LNCAP (cell line): Measurements from ENCODE around the gene ARRDC1.

Source experiments
- TF ChIP-seq, protein P1 (sequence below): fragments of 450-650 bp; IDR thresholded peaks from 2 replicates; pipeline ENCODE4 v1.5.1; 2017; ENCODE audit warnings: mild to moderate bottlenecking

ARRDC1 gene

DNA sequence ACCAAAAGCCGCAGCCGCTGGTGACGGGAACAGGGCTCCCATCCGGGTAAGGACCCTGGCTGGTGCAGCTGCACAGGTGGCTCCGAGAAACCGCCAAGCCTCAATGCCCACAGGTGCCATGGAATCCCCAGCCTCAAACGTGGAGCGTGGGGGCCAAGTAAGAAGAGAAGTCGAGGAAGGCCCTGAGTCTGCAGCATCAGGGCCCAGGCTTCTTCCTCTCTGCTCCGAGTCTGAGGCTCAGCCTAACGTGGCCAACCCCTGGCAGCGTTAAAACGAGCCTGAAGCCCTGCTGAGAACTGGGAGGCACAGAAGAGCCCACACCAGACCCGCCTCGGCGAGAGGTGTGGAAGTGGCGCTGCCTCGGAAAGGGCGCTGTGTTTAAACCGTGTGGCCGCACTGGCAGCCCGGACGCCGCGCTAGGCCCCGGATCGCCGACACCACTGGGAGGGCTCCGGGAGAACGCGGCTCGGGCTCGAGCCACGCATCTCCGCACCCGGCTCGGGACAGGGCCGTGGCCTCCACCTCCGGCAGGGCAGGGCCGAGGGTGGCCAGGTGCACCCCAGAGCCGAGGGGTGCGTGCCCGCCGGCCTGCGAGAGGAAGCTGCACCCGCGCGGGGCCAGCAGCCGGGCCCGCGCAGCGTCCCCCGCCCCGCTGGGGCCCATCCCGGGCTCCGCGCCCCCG lies 15.9 kb upstream of the ARRDC1 start:
- TF ChIP-seq, protein P1, sequence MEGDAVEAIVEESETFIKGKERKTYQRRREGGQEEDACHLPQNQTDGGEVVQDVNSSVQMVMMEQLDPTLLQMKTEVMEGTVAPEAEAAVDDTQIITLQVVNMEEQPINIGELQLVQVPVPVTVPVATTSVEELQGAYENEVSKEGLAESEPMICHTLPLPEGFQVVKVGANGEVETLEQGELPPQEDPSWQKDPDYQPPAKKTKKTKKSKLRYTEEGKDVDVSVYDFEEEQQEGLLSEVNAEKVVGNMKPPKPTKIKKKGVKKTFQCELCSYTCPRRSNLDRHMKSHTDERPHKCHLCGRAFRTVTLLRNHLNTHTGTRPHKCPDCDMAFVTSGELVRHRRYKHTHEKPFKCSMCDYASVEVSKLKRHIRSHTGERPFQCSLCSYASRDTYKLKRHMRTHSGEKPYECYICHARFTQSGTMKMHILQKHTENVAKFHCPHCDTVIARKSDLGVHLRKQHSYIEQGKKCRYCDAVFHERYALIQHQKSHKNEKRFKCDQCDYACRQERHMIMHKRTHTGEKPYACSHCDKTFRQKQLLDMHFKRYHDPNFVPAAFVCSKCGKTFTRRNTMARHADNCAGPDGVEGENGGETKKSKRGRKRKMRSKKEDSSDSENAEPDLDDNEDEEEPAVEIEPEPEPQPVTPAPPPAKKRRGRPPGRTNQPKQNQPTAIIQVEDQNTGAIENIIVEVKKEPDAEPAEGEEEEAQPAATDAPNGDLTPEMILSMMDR: no peak

DNA sequence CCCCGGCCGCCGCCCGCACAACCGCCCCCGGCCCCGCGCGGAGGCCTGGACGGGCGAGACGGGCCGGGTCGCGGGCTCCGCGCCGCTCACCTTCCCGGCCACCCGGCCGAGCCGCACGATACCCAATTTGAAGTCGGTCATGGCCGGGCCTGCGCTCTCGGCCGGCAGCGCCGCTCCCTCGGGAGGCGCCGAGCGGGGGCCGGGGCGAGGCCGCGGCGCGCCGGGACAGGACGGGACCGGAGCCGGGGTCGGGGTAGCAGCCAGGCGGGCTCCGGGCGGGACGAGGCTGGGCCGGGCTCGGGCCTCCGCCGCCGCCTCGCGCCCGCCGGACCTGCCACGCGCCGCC lies 15.4 kb upstream of the ARRDC1 start:
- TF ChIP-seq, protein P1: no peak

DNA sequence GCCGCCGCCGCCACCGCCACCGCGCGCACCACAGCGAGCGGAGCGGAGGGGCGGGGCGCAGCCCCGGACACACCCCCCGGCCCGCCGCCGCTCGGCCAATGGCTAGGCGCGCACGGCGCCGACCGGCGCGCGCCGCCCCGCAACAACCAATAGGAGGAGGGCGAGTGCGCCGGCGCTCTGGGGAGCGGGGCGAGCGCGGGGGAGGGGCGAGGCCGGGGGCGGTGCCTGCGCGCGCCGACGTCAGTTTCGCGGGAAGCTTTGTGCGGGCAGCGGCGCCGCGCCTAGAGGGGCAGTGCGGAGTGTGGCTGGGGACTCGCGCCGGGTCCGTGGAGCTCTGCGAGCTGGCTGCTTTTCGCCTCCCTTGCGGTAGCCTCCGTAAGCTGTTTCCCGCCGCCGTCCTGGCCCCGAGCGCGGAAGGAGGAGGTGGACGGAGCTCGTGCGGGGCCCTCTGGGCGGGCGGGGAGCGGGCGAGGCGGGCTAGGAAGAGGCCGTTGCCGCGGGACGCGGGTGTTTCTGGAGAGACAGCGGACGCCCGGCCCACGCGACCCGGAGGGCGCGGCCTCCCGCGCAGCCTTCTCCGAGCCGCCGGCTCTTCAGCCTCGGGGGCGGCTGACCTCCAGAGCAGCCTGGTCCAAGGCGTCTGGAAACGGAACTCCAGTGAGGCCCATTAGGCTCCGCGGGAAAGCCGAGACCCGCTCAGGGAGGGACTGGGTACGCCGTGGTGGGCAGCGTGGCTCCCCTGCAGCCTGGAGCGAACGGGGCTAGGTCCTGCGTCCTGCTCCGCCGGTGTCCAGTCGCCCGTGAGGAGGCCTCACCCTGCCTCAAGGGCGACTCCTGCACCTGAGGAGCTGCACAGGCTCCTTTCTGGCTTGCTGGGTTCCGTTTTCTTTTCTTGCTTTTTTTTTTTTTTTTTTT lies 14.8 kb upstream of the ARRDC1 start, which contains the start of gene ZMYND19:
Gene ZMYND19, minus strand, starts transcription at position 44 of the 915 bp plus-strand sequence. CDS start 249 bp downstream, outside the sequence.
- TF ChIP-seq, protein P1: no peak

DNA sequence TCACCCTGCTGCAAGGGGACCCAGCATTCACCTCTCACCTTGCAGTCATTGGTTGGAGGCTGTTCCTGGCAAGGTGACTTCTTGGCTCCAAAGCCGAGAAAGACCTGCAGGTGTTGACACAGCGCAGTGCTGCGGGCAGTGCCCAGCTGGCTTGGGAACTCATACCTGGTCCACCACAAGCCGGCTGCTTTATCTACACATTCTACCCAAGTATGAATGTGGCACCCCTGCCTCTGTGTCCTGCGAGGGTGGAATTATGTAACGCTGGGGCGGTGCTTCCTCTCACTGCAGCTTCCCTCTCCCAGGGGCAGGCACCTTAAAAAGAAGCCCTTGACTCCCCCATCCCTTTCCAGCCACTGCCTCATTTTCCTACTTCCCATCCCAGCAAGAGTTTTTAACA lies 12.7 kb upstream of the ARRDC1 start:
- TF ChIP-seq, protein P1: no peak

DNA sequence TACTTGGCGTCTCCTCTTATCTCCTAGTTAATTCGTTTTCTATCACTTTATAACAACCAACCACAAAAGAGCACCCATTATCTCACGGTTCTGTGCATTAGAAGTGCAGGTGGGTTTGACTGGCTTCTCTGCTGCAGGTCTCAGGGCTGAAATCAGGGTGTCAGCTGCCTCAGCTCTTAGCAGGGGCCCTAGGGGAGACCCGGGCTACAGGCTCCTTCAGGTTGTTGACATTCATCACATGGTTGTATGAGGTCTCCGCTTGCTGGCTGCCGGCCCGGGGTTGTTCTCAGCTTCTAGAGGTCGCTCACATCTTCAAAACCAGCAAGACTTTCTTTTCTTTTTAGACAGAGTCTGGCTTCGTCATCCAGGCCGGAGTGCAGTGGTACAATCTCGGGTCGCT lies 12.3 kb upstream of the ARRDC1 start:
- TF ChIP-seq, protein P1: no peak

DNA sequence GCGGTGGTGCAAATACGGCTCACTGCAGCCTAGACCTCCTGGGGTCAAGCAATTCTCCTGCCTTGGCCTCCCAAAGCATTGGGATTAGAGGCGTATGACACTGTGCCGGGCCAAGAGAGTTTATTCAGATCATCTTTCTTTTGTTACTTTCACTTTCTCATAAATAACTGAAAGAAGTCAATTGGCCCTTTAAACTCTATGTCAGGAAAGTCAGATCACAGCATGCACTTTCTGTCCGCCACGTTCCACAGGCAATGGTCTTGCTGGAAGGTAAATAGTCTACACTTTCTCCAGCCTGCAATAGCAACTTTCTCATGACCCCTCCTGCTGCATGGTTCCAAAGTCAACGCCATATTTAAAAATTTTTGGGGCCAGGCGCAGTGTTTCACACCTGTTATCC lies 6.5 kb upstream of the ARRDC1 start:
- TF ChIP-seq, protein P1: no peak

DNA sequence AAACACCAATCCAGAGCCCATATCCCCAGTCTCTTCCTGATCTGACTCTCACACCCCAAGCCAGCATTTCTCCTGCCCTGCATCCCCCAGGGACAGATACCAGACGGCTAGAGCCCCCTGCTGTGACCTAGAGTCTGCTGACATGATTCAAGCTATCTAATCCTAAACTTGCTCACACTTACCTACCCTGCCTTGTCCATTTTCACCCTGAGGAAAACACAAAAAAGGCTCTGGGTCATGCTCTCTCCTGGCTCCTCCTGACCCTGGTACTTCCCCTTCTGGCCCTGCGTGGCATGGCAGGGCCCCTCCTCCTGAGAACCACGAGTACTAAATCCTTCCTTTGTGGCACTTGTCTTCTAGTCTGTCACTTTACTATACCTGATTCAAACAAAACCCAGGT lies 2.8 kb upstream of the ARRDC1 start:
- TF ChIP-seq, protein P1: no peak
